ENCODE data around the gene AK5.

AK5 gene

GRCh38 chr1:77322061-77322900 lies 40.5 kb downstream of the AK5 start:
- Mint-ChIP-seq H3K4me3 (no peak overlapping the region), H3K36me3 (ENCODE audit: low read depth) (no peaks in the 10 kb centered on the region), H3K4me1 (peaks cover 7% of the 10 kb centered on the region), H3K27ac (peak overlapping the region; percentile 55), H3K27me3 (ENCODE audit: low read depth, poor library complexity) (no peaks in the 10 kb centered on the region), H3K9me3 (no peaks in the 10 kb centered on the region)
- no peak for DNase-seq
- TF ChIP-seq CTCF (IDR thresholded peaks at IDR 0.05) = no peak

GRCh38 chr1:77333501-77333900 lies 51.7 kb downstream of the AK5 start:
- no peaks in the 10 kb centered on the region for H3K4me1 Mint-ChIP-seq
- no peak for DNase-seq
- no peaks in the 10 kb centered on the region for H3K36me3 Mint-ChIP-seq (ENCODE audit: low read depth)
- no peak overlapping the region for H3K4me3 Mint-ChIP-seq
- H3K9me3 Mint-ChIP-seq = no peaks in the 10 kb centered on the region
- TF ChIP-seq CTCF (IDR thresholded peaks at IDR 0.05) = no peak
- H3K27ac Mint-ChIP-seq = no peak overlapping the region
- peaks cover 4% of the 10 kb centered on the region for H3K27me3 Mint-ChIP-seq (ENCODE audit: low read depth, poor library complexity)

GRCh38 chr1:77336729-77337128 lies 54.9 kb downstream of the AK5 start:
- no peak for DNase-seq
- no peaks in the 10 kb centered on the region for H3K9me3 Mint-ChIP-seq
- H3K27me3 Mint-ChIP-seq (ENCODE audit: low read depth, poor library complexity) = peaks cover 4% of the 10 kb centered on the region
- no peak for TF ChIP-seq CTCF (IDR thresholded peaks at IDR 0.05)
- no peak overlapping the region for H3K27ac Mint-ChIP-seq
- no peaks in the 10 kb centered on the region for H3K36me3 Mint-ChIP-seq (ENCODE audit: low read depth)
- H3K4me3 Mint-ChIP-seq = no peak overlapping the region
- H3K4me1 Mint-ChIP-seq = no peaks in the 10 kb centered on the region

- Mint-ChIP-seq H3K4me3 (no peak overlapping the region), H3K27me3 (ENCODE audit: low read depth, poor library complexity) (peaks cover 3% of the 10 kb centered on the region), H3K4me1 (no peaks in the 10 kb centered on the region), H3K9me3 (no peaks in the 10 kb centered on the region), H3K27ac (no peak overlapping the region), H3K36me3 (ENCODE audit: low read depth) (no peaks in the 10 kb centered on the region)
- no peak for TF ChIP-seq CTCF (IDR thresholded peaks at IDR 0.05)
- DNase-seq = no peak
These were observed 57.5 kb downstream of the AK5 start for GRCh38 chr1:77339326-77339725.

GRCh38 chr1:77341195-77341594 lies 59.4 kb downstream of the AK5 start:
- Mint-ChIP-seq H3K27me3 (ENCODE audit: low read depth, poor library complexity) (peaks cover 3% of the 10 kb centered on the region), H3K4me1 (no peaks in the 10 kb centered on the region), H3K36me3 (ENCODE audit: low read depth) (no peaks in the 10 kb centered on the region), H3K9me3 (no peaks in the 10 kb centered on the region), H3K27ac (no peak overlapping the region), H3K4me3 (no peak overlapping the region)
- TF ChIP-seq CTCF (IDR thresholded peaks at IDR 0.05) = no peak
- DNase-seq = no peak

- Mint-ChIP-seq H3K9me3 (no peaks in the 10 kb centered on the region), H3K4me1 (no peaks in the 10 kb centered on the region)
These were observed 60.9 kb downstream of the AK5 start for GRCh38 chr1:77342745-77343144.

More at GRCh38 chr1:77342745-77343144, 60.9 kb downstream of the AK5 start:
- no peak for TF ChIP-seq CTCF (IDR thresholded peaks at IDR 0.05)
- no peak for DNase-seq
- peaks cover 3% of the 10 kb centered on the region for H3K27me3 Mint-ChIP-seq (ENCODE audit: low read depth, poor library complexity)
- no peak overlapping the region for H3K27ac Mint-ChIP-seq
- no peak overlapping the region for H3K4me3 Mint-ChIP-seq
- no peaks in the 10 kb centered on the region for H3K36me3 Mint-ChIP-seq (ENCODE audit: low read depth)
